Brain pericyte (primary cell): Measurements from ENCODE around the gene GHITM.

Experiments used
- DNase-seq: peaks from one replicate; pipeline ENCODE4 v3.0.0-alpha.2; 2012; ENCODE audit warnings: low read depth, low spot score

Gene GHITM

DNA sequence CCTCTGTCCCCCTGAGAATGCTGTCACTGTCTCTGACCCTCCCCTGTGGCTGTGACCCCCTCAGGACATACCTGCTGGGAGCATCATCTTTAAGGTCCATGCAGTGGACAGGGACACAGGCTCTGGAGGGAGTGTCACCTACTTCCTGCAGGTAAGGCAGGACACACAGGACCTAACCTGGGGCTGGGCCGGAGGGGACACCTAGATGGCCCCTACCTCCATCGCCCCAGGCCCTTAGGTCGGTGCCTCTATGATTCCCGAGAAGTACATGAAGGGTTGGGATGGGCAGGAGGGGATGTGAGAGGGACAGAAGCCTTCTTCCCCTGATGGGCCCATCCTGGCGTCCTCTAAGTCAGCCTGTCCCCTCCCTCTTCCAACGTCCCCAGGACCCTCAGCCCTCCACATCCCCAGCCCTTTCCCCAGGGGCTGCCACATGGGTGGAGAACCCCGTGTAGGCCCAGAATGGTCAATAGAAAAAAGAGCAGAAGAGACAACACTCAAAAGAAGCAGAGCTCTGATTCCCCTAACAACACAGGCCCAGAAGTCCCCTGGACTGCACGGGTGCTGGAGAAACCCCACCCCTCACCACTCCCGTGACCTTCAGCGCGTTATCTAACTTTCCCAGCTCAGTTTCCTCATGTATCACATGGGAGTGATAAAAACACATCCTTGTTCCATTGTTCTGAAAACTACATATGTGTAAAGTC lies 61.4 kb downstream of the GHITM start:
- DNase-seq, result no peak

GRCh38 chr10:84201244-84201606 lies 61.9 kb downstream of the GHITM start:
- DNase-seq, result no peak

DNA sequence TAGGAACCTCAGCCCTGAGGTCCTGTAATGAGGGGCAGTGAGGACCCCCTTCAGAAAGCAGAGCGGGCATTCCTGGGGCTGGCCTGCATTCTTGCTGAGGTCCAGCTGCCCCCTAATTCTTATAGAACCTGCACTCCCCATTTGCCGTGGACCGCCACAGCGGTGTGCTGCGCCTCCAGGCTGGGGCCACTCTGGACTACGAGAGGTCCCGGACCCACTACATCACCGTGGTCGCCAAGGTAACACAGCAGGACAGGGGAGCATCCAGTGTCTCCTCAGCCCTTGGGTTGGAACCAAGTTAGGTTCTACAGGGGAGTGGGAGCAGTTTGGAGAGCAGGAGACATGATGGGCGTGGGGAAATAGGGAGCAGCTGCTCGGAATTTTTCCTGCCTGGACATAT lies 62.4 kb downstream of the GHITM start:
- DNase-seq, result no peak

GRCh38 chr10:84202349-84202748 lies 63.0 kb downstream of the GHITM start:
- DNase-seq, result no peak
